Measurements from ENCODE around the gene IQSEC3. TPM values are rescaled to one million over a fixed set of nuclear protein-coding genes. Genes with fewer than 3 reads are reported as not detected.
"Not testable (repeated sequence)": the region's sequence is repeated elsewhere in the genome, so short reads cannot be mapped to it uniquely, and the experiment has no call there.

The IQSEC3 gene
- total RNA-seq, 1 experiment from 2014 or later, result not detected

- Histone ChIP-seq H3K27me3 (peaks cover 2% of the 10 kb centered on the region; the same call in 1 of the 2 replicates), H3K4me3 (no peak overlapping the region), H3K9me3 (no peaks in the 10 kb centered on the region), H3K36me3 (no peaks in the 10 kb centered on the region)
- no peak for DNase-seq
Measured at GRCh38 chr12:211639-212414, 145.3 kb downstream of the IQSEC3 start.

GRCh38 chr12:212415-212714, 145.8 kb downstream of the IQSEC3 start:
- Histone ChIP-seq H3K9me3 (no peaks in the 10 kb centered on the region), H3K4me3 (no peak overlapping the region), H3K27me3 (peaks cover 2% of the 10 kb centered on the region; the same call in 1 of the 2 replicates), H3K36me3 (no peaks in the 10 kb centered on the region)
- DNase-seq, result no peak

- H3K27me3 ChIP-seq, result peaks cover 2% of the 10 kb centered on the region; the same call in 1 of the 2 replicates
- H3K36me3 ChIP-seq, result no peaks in the 10 kb centered on the region
- H3K4me3 ChIP-seq, result no peak overlapping the region
- DNase-seq, result no peak
- no peaks in the 10 kb centered on the region for H3K9me3 ChIP-seq
Measured at GRCh38 chr12:212715-213526, 146.4 kb downstream of the IQSEC3 start.

- Histone ChIP-seq H3K27me3 (peaks cover 2% of the 10 kb centered on the region; the same call in 1 of the 2 replicates), H3K36me3 (no peaks in the 10 kb centered on the region)
- DNase-seq, result no peak
Measured at GRCh38 chr12:213527-213932, 147.0 kb downstream of the IQSEC3 start.

GRCh38 chr12:214003-214741, 147.6 kb downstream of the IQSEC3 start, which contains the start of gene SLC6A12:
Gene SLC6A12 (minus strand): TSS chr12:214157. CDS start chr12:209986, 4,171 bp downstream.
- H3K27me3 ChIP-seq, result peaks cover 2% of the 10 kb centered on the region; the same call in 1 of the 2 replicates
- no peaks in the 10 kb centered on the region for H3K9me3 ChIP-seq
- no peaks in the 10 kb centered on the region for H3K36me3 ChIP-seq
- no peak for DNase-seq
- no peak within 1 kb of the TSS for H3K4me3 ChIP-seq

More at GRCh38 chr12:213527-213932, 147.0 kb downstream of the IQSEC3 start:
- Histone ChIP-seq H3K4me3 (no peak overlapping the region), H3K9me3 (no peaks in the 10 kb centered on the region)

- Histone ChIP-seq H3K27me3 (peaks cover 2% of the 10 kb centered on the region; the same call in 1 of the 2 replicates), H3K4me3 (no peak overlapping the region), H3K36me3 (no peaks in the 10 kb centered on the region), H3K9me3 (no peaks in the 10 kb centered on the region)
- no peak for DNase-seq
Measured at GRCh38 chr12:215116-215515, 148.5 kb downstream of the IQSEC3 start.

GRCh38 chr12:217029-217428, 150.5 kb downstream of the IQSEC3 start:
- not testable (repeated sequence) for H3K27me3 ChIP-seq, H3K9me3 ChIP-seq, DNase-seq, H3K36me3 ChIP-seq, H3K4me3 ChIP-seq

- Histone ChIP-seq H3K36me3 (no peaks in the 10 kb centered on the region), H3K9me3 (no peaks in the 10 kb centered on the region), H3K4me3 (no peak overlapping the region), H3K27me3 (no peaks in the 10 kb centered on the region)
- no peak for DNase-seq
Measured at GRCh38 chr12:218221-218620, 151.7 kb downstream of the IQSEC3 start.

GRCh38 chr12:218728-219590, 152.4 kb downstream of the IQSEC3 start:
- Histone ChIP-seq H3K4me3 (no peak overlapping the region), H3K27me3 (no peaks in the 10 kb centered on the region), H3K9me3 (no peaks in the 10 kb centered on the region), H3K36me3 (no peaks in the 10 kb centered on the region)
- no peak for DNase-seq

- peak; percentile 76 for DNase-seq
- H3K9me3 ChIP-seq, result no peaks in the 10 kb centered on the region
- H3K27me3 ChIP-seq, result no peaks in the 10 kb centered on the region
- no peak overlapping the region for H3K4me3 ChIP-seq
- no peaks in the 10 kb centered on the region for H3K36me3 ChIP-seq
Measured at GRCh38 chr12:219891-220352, 153.4 kb downstream of the IQSEC3 start.

- no peaks in the 10 kb centered on the region for H3K27me3 ChIP-seq
- no peak overlapping the region for H3K4me3 ChIP-seq
- no peak for DNase-seq
- H3K36me3 ChIP-seq, result no peaks in the 10 kb centered on the region
- H3K9me3 ChIP-seq, result no peaks in the 10 kb centered on the region
Measured at GRCh38 chr12:220491-220890, 153.9 kb downstream of the IQSEC3 start.

GRCh38 chr12:220946-221550, 154.5 kb downstream of the IQSEC3 start:
- no peaks in the 10 kb centered on the region for H3K9me3 ChIP-seq
- H3K4me3 ChIP-seq, result no peak overlapping the region
- H3K27me3 ChIP-seq, result no peaks in the 10 kb centered on the region
- H3K36me3 ChIP-seq, result no peaks in the 10 kb centered on the region
- DNase-seq, result no peak

GRCh38 chr12:221736-222135, 155.2 kb downstream of the IQSEC3 start:
- Histone ChIP-seq H3K4me3 (no peak overlapping the region), H3K36me3 (no peaks in the 10 kb centered on the region), H3K27me3 (no peaks in the 10 kb centered on the region), H3K9me3 (no peaks in the 10 kb centered on the region)
- DNase-seq, result no peak

GRCh38 chr12:223841-224240, 157.3 kb downstream of the IQSEC3 start:
- Histone ChIP-seq H3K27me3 (0 out of 2 replicates have a peak, but pooled peaks cover 2% of the 10 kb centered on the region), H3K9me3 (no peaks in the 10 kb centered on the region), H3K36me3 (no peaks in the 10 kb centered on the region), H3K4me3 (no peak overlapping the region)
- no peak for DNase-seq

- no peak for DNase-seq
- Histone ChIP-seq H3K9me3 (no peaks in the 10 kb centered on the region), H3K27me3 (0 out of 2 replicates have a peak, but pooled peaks cover 2% of the 10 kb centered on the region), H3K4me3 (no peak overlapping the region), H3K36me3 (no peaks in the 10 kb centered on the region)
Measured at GRCh38 chr12:224330-224729, 157.8 kb downstream of the IQSEC3 start.

GRCh38 chr12:225012-225411, 158.4 kb downstream of the IQSEC3 start:
- no peaks in the 10 kb centered on the region for H3K36me3 ChIP-seq
- H3K4me3 ChIP-seq, result no peak overlapping the region
- DNase-seq, result no peak
- 0 out of 2 replicates have a peak, but pooled peaks cover 2% of the 10 kb centered on the region for H3K27me3 ChIP-seq
- H3K9me3 ChIP-seq, result no peaks in the 10 kb centered on the region

Measured in MG63 (cell line).